Fibroblast of lung (primary cell): ENCODE measurements around the gene OR2S2.

Source experiments
- CTCF ChIP-seq, 2 donors: IDR thresholded peaks in 1 of 2; conservative IDR thresholded peaks in 1 of 2; 1 replicate in 1 of 2; 2 replicates in 1 of 2; pipeline ENCODE4 v1.5.1; 2011 to 2012; ENCODE audit warnings: low read length in 2 of 2, control low read depth in 1 of 2, inconsistent platforms in 1 of 2, low read depth in 1 of 2, mild to moderate bottlenecking in 1 of 2
- EZH2 ChIP-seq: IDR thresholded peaks from 2 replicates; pipeline ENCODE4 v1.5.1; 2012; ENCODE audit warnings: low read length, control low read depth, mild to moderate bottlenecking; ENCODE audit errors: missing control alignments

DNA sequence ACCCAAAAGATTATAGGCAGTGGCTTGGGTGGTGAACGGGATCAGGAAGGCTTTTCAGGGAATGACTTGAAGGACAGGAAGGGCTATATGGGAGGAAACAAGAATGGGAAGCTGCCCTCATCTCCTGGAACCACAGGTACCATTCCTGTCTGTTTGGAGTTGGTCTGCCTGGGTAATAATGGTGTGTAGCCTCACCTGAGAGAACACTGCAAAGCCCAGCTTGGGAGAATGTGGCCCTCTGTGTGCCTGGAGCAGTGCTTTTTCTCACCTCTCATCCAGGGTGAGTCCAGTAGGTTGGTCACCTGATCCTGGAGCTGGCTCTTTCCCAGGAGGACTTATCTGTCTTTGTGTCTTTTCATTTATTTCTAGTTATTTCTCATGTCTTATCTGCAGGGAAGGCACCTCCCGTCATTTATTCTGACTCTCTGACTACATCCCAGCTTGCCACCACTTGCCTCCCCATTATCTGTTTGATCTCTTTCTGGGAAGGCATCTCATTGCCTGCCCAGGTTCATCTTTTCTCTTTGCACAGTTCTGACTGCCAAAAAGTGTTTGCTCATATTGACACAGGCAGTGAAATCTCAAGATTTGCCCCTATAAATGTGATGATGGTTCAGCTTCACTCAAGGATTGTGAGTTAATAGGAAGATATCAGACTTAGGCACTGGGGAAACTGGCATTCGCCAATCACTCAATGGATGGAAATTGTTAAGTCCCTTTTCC lies 22.5 kb upstream of the OR2S2 start:
- no peak for TF ChIP-seq CTCF (conservative IDR thresholded peaks at IDR 0.05 in 1 of 2, IDR thresholded peaks at IDR 0.05 in 1 of 2; ENCODE audit: low read depth in 1 of 2, low read length in 2 of 2)
- no peak for TF ChIP-seq EZH2
